ENCODE data around the gene NFATC3. TPM values are rescaled to one million over a fixed set of nuclear protein-coding genes. Genes with fewer than 3 reads are reported as not detected.
"Not testable (repeated sequence)": the region's sequence is repeated elsewhere in the genome, so short reads cannot be mapped to it uniquely, and the experiment has no call there.

The NFATC3 gene
- total and polyA plus RNA-seq, 2 of the 8 experiments (the other 6 are each of a cell fraction or from before 2014, with no cell fraction given) = 17.6 to 34.5 TPM

DNA sequence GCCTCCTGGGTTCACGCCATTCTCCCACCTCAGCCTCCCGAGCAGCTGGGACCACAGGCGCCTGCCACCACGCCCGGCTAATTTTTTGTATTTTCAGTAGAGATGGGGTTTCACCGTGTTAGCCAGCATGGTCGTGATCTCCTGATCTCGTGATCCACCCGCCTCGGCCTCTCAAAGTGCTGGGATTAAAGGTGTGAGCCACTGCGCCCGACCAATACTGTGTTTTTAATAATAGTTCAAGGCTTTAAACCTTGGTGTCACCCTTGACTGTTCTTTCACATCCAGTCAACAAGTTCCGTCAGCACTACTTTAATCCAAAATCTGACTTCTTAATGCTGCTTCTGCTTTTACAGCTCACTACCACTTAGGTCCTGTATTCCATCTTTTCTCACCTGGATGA lies 33.8 kb downstream of the NFATC3 start:
- peaks cover 13% of the 10 kb centered on the region for H3K79me1 ChIP-seq (ENCODE audit: low read depth, low read length)
- H3K23me2 ChIP-seq (ENCODE audit: low read depth, low read length); FAIRE-seq; H2BK20ac ChIP-seq (ENCODE audit: low read length); H3K27me3 ChIP-seq (replicated peaks in 1 of 4; ENCODE audit: control insufficient read depth in 3 of 4, extremely low read depth in 1 of 4, insufficient read depth in 3 of 4, low read length in 3 of 4); H3K14ac ChIP-seq (ENCODE audit: insufficient read length); H4K91ac ChIP-seq (replicated peaks; ENCODE audit: insufficient read length, low read length); H4K5ac ChIP-seq (ENCODE audit: insufficient read length, low read depth, low read length); H2BK120ac ChIP-seq (replicated peaks; ENCODE audit: low read depth, low read length); H3K4me1 ChIP-seq (replicated peaks in 1 of 4; ENCODE audit: control insufficient read depth in 3 of 4, insufficient read depth in 4 of 4, low read length in 3 of 4); H2AK5ac ChIP-seq (ENCODE audit: low read depth, low read length); H4K8ac ChIP-seq (ENCODE audit: extremely low read depth, insufficient read depth, low read length); H2AFZ ChIP-seq (ENCODE audit: low read length); DNase-seq (ENCODE audit: low read depth in 1 of 2, low spot score in 2 of 2); H3K18ac ChIP-seq (ENCODE audit: extremely low read depth, low read length); H2BK5ac ChIP-seq (ENCODE audit: low read depth, low read length); H3K27ac ChIP-seq (ENCODE audit: low read depth, low read length); H3K36me3 ChIP-seq (ENCODE audit: control insufficient read depth in 2 of 4, insufficient read depth in 4 of 4, low read length in 3 of 4); H3K9me3 ChIP-seq (ENCODE audit: insufficient read depth in 2 of 2, low read depth in 1 of 2, low read length in 1 of 2); H2BK12ac ChIP-seq (ENCODE audit: low read depth, low read length); H2BK15ac ChIP-seq (ENCODE audit: low read length); H3K56ac ChIP-seq (replicated peaks; ENCODE audit: insufficient read length, low read depth, low read length); H3K4ac ChIP-seq (replicated peaks; ENCODE audit: insufficient read length, low read depth, low read length); H4K20me1 ChIP-seq (replicated peaks in 1 of 2; ENCODE audit: control insufficient read depth in 1 of 2, insufficient read depth in 2 of 2, low read length in 2 of 2); H3K23ac ChIP-seq (ENCODE audit: insufficient read length); H3K9ac ChIP-seq (replicated peaks in 1 of 4; ENCODE audit: extremely low read depth in 1 of 4, low read depth in 3 of 4, low read length in 3 of 4); H3K4me2 ChIP-seq (ENCODE audit: insufficient read depth in 1 of 2, low read depth in 2 of 2, low read length in 2 of 2); H3K4me3 ChIP-seq (ENCODE audit: extremely low read depth in 1 of 4, insufficient read depth in 2 of 4, low read depth in 3 of 4, low read length in 4 of 4): not testable (repeated sequence)
- WGBS, 2 experiments (ENCODE audit: extremely low coverage in 1 of 2, insufficient coverage in 1 of 2, insufficient read length in 1 of 2, insufficient replicate concordance in 2 of 2, low coverage in 1 of 2, low lambda C conversion rate in 2 of 2, missing lambda C conversion rate in 1 of 2) = 94% methylated on average over 13 of the region's 13 CpGs; no CpG with 5 or more reads in 1 of the 2 experiments
- ChIA-PET POLR2A (ENCODE audit: partially characterized antibody) (interaction anchor here (0.6 kb wide), 2 partner anchors 21 to 154 kb away, joined by 3 read pairs; no protein-coding TSS in a partner anchor), CTCF (ENCODE audit: partially characterized antibody) (interaction anchor here (1.7 to 1.8 kb wide), 2 partner anchors 24 to 26 kb away, joined by 4 to 8 read pairs; no protein-coding TSS in a partner anchor)
- H3K79me2 ChIP-seq (ENCODE audit: control insufficient read depth in 1 of 2, insufficient read depth in 2 of 2, low read length in 2 of 2) = peaks cover 0 to 82% of the 10 kb centered on the region in 2 experiments; a peak in 3 of 4 replicates

Measured in H1 (cell line).